MCF 10A (cell line): Measurements from ENCODE around the gene MOBP. TPM values are rescaled to one million over a fixed set of nuclear protein-coding genes. Genes with fewer than 3 reads are reported as not detected.

ENCODE experiments used
- BruUV-seq: library from RNA; stranded (reverse); fragments of 400-500 nt; replicated peaks from 2 replicates; lab custom pipeline; 2021; lab: Mats Ljungman, UMichigan
- CTCF ChIA-PET: fragments of 300-600 bp; sonication (Branson Sonifier 250); formaldehyde crosslinking; extraction: SDS; loops from one replicate; lab custom pipeline; 2021; ENCODE audit warnings: antibody characterized with exemption, inconsistent platforms; lab: Yijun Ruan, JAX
- POLR2A ChIA-PET: fragments of 300-600, 350-650 bp; sonication (Branson Sonifier 250); formaldehyde crosslinking; extraction: SDS; loops from one replicate; lab custom pipeline; 2020; ENCODE audit warnings: antibody characterized with exemption, inconsistent platforms; lab: Yijun Ruan, JAX
- DNase-seq: peaks from one replicate; pipeline ENCODE4 v3.0.0-alpha.2; 2018; ENCODE audit not compliant: unreplicated experiment
- H3K27ac Mint-ChIP-seq: one replicate; pipeline ENCODE4 v1.8.0; 2022; ENCODE audit warnings: mild to moderate bottlenecking, low read depth, mixed read lengths; ENCODE audit not compliant: unreplicated experiment
- H3K27me3 Mint-ChIP-seq: one replicate; pipeline ENCODE4 v1.8.0; 2022; ENCODE audit warnings: mixed read lengths; ENCODE audit not compliant: insufficient read depth, unreplicated experiment
- H3K36me3 Mint-ChIP-seq: one replicate; pipeline ENCODE4 v1.8.0; 2022; ENCODE audit warnings: mild to moderate bottlenecking, moderate library complexity, mixed read lengths; ENCODE audit not compliant: insufficient read depth, unreplicated experiment
- H3K4me1 Mint-ChIP-seq: one replicate; pipeline ENCODE4 v1.8.0; 2022; ENCODE audit warnings: mixed read lengths; ENCODE audit not compliant: insufficient read depth, unreplicated experiment
- H3K4me3 Mint-ChIP-seq: one replicate; pipeline ENCODE4 v1.8.0; 2022; ENCODE audit warnings: mild to moderate bottlenecking, moderate library complexity, mixed read lengths; ENCODE audit not compliant: unreplicated experiment
- H3K9me3 Mint-ChIP-seq: one replicate; pipeline ENCODE4 v1.8.0; 2022; ENCODE audit warnings: mixed read lengths; ENCODE audit not compliant: unreplicated experiment
- CTCF ChIP-seq: fragments of 200-600 bp; IDR thresholded peaks from one replicate; pipeline ENCODE4 v1.8.0; 2022; ENCODE audit warnings: antibody characterized with exemption, mild to moderate bottlenecking; ENCODE audit not compliant: unreplicated experiment
- intact Hi-C: fragments of 100-400 bp; cut with micrococcal nuclease; formaldehyde crosslinking; loops from 2 replicates; pipeline ENCODE4 v1.14.1; 2022
- total RNA-seq: library from RNA; stranded (reverse); gene quantifications from 2 replicates; pipeline ENCODE4 v1.2.3, GENCODE V29; 2022

MOBP gene
- total RNA-seq, 1 experiment from 2014 or later = 0.21 TPM

GRCh38 chr3:39497753-39498152 is 30.3 kb downstream of the MOBP start:
- intact Hi-C loops = loop anchor here (1.0 kb wide), 2 partner anchors 49 to 80 kb away; no protein-coding TSS in a partner anchor
- Mint-ChIP-seq H3K36me3 (no peaks in the 10 kb centered on the region), H3K9me3 (no peaks in the 10 kb centered on the region), H3K4me3 (no peak overlapping the region), H3K4me1 (peaks cover 6% of the 10 kb centered on the region), H3K27me3 (peaks cover 39% of the 10 kb centered on the region), H3K27ac (no peak overlapping the region)
- TF ChIP-seq CTCF = no peak
- no TSS peak for BruUV-seq
- no peak for DNase-seq
- ChIA-PET CTCF (interaction anchor here (0.6 to 6.1 kb wide), 20 partner anchors 8 to 999 kb away, joined by 3 to 100 read pairs (median 6); no protein-coding TSS in a partner anchor), POLR2A (interaction anchor here (1.2 kb wide), 1 partner anchor 50 kb away, joined by 3 read pairs; no protein-coding TSS in a partner anchor)

GRCh38 chr3:39499651-39500273 is 32.3 kb downstream of the MOBP start:
- peaks cover 6% of the 10 kb centered on the region for H3K4me1 Mint-ChIP-seq
- H3K4me3 Mint-ChIP-seq = no peak overlapping the region
- H3K36me3 Mint-ChIP-seq = no peaks in the 10 kb centered on the region
- no peaks in the 10 kb centered on the region for H3K9me3 Mint-ChIP-seq
- peaks cover 45% of the 10 kb centered on the region for H3K27me3 Mint-ChIP-seq
- no TSS peak for BruUV-seq
- CTCF ChIA-PET = interaction anchor here (0.6 to 6.1 kb wide), 25 partner anchors 8 to 818 kb away, joined by 3 to 100 read pairs (median 6); partner anchors contain the start of gene MOBP
- POLR2A ChIA-PET = interaction anchor here (0.5 to 1.9 kb wide), 5 partner anchors 20 to 811 kb away, joined by 3 to 8 read pairs (median 3); no protein-coding TSS in a partner anchor
- no peak for TF ChIP-seq CTCF
- DNase-seq = no peak
- intact Hi-C loops = no loop called here
- H3K27ac Mint-ChIP-seq = no peak overlapping the region

GRCh38 chr3:39501059-39501458 is 33.6 kb downstream of the MOBP start:
- DNase-seq = no peak
- ChIA-PET CTCF (interaction anchor here (1.1 to 6.1 kb wide), 5 partner anchors 12 to 86 kb away, joined by 3 to 100 read pairs (median 18); no protein-coding TSS in a partner anchor), POLR2A (no interaction called here)
- no peak overlapping the region for H3K27ac Mint-ChIP-seq
- H3K36me3 Mint-ChIP-seq = no peaks in the 10 kb centered on the region
- peaks cover 45% of the 10 kb centered on the region for H3K27me3 Mint-ChIP-seq
- intact Hi-C loops = no loop called here
- peaks cover 6% of the 10 kb centered on the region for H3K4me1 Mint-ChIP-seq
- no TSS peak for BruUV-seq
- TF ChIP-seq CTCF = no peak
- H3K4me3 Mint-ChIP-seq = no peak overlapping the region
- no peaks in the 10 kb centered on the region for H3K9me3 Mint-ChIP-seq

GRCh38 chr3:39501968-39502837 is 34.7 kb downstream of the MOBP start:
- intact Hi-C loops = no loop called here
- no peaks in the 10 kb centered on the region for H3K9me3 Mint-ChIP-seq
- ChIA-PET CTCF (interaction anchor here (1.5 kb wide), 1 partner anchor 54 kb away, joined by 3 read pairs; no protein-coding TSS in a partner anchor), POLR2A (no interaction called here)
- H3K36me3 Mint-ChIP-seq = no peaks in the 10 kb centered on the region
- H3K4me1 Mint-ChIP-seq = peaks cover 6% of the 10 kb centered on the region
- H3K27ac Mint-ChIP-seq = no peak overlapping the region
- H3K4me3 Mint-ChIP-seq = no peak overlapping the region
- TF ChIP-seq CTCF = no peak
- DNase-seq = no peak
- peaks cover 45% of the 10 kb centered on the region for H3K27me3 Mint-ChIP-seq
- BruUV-seq = no TSS peak
